ENCODE data around the gene IMPA2.

DNA sequence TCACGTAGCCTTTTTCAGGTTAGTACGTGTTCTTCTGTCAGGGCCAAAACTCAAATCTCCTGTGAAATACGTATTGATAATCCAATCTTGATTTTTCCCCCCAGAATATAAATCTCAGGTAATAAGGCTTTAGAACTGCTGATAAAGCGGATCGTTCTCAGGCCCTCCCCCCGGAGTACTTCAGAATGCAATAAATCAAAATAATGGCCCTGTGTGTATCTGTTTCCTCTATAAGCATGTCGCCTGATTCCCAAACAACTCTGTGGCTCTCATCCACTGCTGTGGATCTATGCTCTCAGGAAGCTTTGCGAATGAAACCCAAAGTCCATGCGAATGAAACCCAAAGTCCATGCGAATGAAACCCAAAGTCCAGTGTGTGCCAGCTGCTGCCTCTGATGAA, 49.4 kb downstream of the IMPA2 start:
- TF ChIP-seq BHLHE40 (IDR thresholded peaks at IDR 0.05; ENCODE audit: borderline replicate concordance in 1 of 2, low read depth in 2 of 2, low read length in 1 of 2) (no peak), MYB (IDR thresholded peaks at IDR 0.05; ENCODE audit: borderline replicate concordance, low read depth, low read length) (no peak), CBFB (IDR thresholded peaks at IDR 0.05; ENCODE audit: low read depth) (no peak), TAF1 (IDR thresholded peaks at IDR 0.05; ENCODE audit: borderline replicate concordance, low read depth, low read length) (no peak), EZH2 (IDR thresholded peaks at IDR 0.05; ENCODE audit: borderline replicate concordance, control insufficient read depth, low read depth, low read length) (no peak), POLR2AphosphoS5 (IDR thresholded peaks at IDR 0.05; ENCODE audit: low read length) (no peak), TBL1XR1 (IDR thresholded peaks at IDR 0.05; ENCODE audit: low read depth, low read length) (no peak), POLR2A (IDR thresholded peaks at IDR 0.05; ENCODE audit: low read depth, low read length) (no peak), CEBPB (IDR thresholded peaks at IDR 0.05; ENCODE audit: borderline replicate concordance in 1 of 2, low read depth in 2 of 2, low read length in 2 of 2) (no peak), SRF (IDR thresholded peaks at IDR 0.05; ENCODE audit: low read depth in 2 of 2, low read length in 2 of 2) (no peak)
- TF ChIP-seq, protein P1, sequence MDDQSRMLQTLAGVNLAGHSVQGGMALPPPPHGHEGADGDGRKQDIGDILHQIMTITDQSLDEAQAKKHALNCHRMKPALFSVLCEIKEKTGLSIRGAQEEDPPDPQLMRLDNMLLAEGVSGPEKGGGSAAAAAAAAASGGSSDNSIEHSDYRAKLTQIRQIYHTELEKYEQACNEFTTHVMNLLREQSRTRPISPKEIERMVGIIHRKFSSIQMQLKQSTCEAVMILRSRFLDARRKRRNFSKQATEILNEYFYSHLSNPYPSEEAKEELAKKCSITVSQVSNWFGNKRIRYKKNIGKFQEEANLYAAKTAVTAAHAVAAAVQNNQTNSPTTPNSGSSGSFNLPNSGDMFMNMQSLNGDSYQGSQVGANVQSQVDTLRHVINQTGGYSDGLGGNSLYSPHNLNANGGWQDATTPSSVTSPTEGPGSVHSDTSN (IDR thresholded peaks at IDR 0.05; ENCODE audit: insufficient replicate concordance, low read depth, low read length), result no peak
- TF ChIP-seq, protein P2, sequence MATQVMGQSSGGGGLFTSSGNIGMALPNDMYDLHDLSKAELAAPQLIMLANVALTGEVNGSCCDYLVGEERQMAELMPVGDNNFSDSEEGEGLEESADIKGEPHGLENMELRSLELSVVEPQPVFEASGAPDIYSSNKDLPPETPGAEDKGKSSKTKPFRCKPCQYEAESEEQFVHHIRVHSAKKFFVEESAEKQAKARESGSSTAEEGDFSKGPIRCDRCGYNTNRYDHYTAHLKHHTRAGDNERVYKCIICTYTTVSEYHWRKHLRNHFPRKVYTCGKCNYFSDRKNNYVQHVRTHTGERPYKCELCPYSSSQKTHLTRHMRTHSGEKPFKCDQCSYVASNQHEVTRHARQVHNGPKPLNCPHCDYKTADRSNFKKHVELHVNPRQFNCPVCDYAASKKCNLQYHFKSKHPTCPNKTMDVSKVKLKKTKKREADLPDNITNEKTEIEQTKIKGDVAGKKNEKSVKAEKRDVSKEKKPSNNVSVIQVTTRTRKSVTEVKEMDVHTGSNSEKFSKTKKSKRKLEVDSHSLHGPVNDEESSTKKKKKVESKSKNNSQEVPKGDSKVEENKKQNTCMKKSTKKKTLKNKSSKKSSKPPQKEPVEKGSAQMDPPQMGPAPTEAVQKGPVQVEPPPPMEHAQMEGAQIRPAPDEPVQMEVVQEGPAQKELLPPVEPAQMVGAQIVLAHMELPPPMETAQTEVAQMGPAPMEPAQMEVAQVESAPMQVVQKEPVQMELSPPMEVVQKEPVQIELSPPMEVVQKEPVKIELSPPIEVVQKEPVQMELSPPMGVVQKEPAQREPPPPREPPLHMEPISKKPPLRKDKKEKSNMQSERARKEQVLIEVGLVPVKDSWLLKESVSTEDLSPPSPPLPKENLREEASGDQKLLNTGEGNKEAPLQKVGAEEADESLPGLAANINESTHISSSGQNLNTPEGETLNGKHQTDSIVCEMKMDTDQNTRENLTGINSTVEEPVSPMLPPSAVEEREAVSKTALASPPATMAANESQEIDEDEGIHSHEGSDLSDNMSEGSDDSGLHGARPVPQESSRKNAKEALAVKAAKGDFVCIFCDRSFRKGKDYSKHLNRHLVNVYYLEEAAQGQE (IDR thresholded peaks at IDR 0.05; ENCODE audit: low read depth, low read length), result no peak
- TF ChIP-seq, protein P3, sequence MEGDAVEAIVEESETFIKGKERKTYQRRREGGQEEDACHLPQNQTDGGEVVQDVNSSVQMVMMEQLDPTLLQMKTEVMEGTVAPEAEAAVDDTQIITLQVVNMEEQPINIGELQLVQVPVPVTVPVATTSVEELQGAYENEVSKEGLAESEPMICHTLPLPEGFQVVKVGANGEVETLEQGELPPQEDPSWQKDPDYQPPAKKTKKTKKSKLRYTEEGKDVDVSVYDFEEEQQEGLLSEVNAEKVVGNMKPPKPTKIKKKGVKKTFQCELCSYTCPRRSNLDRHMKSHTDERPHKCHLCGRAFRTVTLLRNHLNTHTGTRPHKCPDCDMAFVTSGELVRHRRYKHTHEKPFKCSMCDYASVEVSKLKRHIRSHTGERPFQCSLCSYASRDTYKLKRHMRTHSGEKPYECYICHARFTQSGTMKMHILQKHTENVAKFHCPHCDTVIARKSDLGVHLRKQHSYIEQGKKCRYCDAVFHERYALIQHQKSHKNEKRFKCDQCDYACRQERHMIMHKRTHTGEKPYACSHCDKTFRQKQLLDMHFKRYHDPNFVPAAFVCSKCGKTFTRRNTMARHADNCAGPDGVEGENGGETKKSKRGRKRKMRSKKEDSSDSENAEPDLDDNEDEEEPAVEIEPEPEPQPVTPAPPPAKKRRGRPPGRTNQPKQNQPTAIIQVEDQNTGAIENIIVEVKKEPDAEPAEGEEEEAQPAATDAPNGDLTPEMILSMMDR (IDR thresholded peaks at IDR 0.05 in 2 of 3, conservative IDR thresholded peaks at IDR 0.05 in 1 of 3; ENCODE audit: control insufficient read depth in 2 of 3, extremely low read depth in 1 of 3, insufficient read depth in 1 of 3, low read depth in 3 of 3, low read length in 3 of 3), result no peak

Data from GM12878 (cell line).